ENCODE results near the gene GDPD5. TPM values are rescaled to one million over a fixed set of nuclear protein-coding genes. Genes with fewer than 3 reads are reported as not detected.

Gene GDPD5
- total RNA-seq, 6 donors from 2014 or later, result 5.7 to 34.6 (median 14.0) TPM

GRCh38 chr11:75557666-75558494 lies 32.1 kb upstream of the GDPD5 start:
- peaks cover 60 to 70% (median 66%) of the 10 kb centered on the region in 4 donors for H3K4me1 ChIP-seq
- H3K9me3 ChIP-seq, result no peaks in the 10 kb centered on the region
- ATAC-seq (ENCODE audit: low FRiP score in 2 of 2) (peak; percentile 52 to 67), DNase-seq (peak; percentile 74 to 78)
- H3K36me3 ChIP-seq, result no peaks in the 10 kb centered on the region
- H3K4me3 ChIP-seq, result peak overlapping the region in 1 of 4 donors; percentile 20
- H3K27ac ChIP-seq, result peak overlapping the region; percentile 87 to 100 (median 98)
- TF ChIP-seq EP300 (IDR thresholded peaks at IDR 0.05) (no peak), POLR2A (IDR thresholded peaks at IDR 0.05) (no peak), POLR2AphosphoS5 (IDR thresholded peaks at IDR 0.05) (peak; percentile 37 to 49)
- no peaks in the 10 kb centered on the region for H3K27me3 ChIP-seq
- 48 to 58% methylated on average over 13 to 17 of the region's 17 CpGs for WGBS, 2 donors

GRCh38 chr11:75556275-75556674 lies 30.5 kb upstream of the GDPD5 start:
- Histone ChIP-seq H3K36me3 (no peaks in the 10 kb centered on the region), H3K9me3 (no peaks in the 10 kb centered on the region), H3K27ac (peak overlapping the region in 1 of 4 donors; percentile 99), H3K27me3 (no peaks in the 10 kb centered on the region), H3K4me1 (peaks cover 55 to 62% (median 59%) of the 10 kb centered on the region in 4 donors), H3K4me3 (no peak overlapping the region)
- WGBS, 2 donors, result 81 to 83% methylated on average over 3 of the region's 3 CpGs
- TF ChIP-seq POLR2AphosphoS5 (IDR thresholded peaks at IDR 0.05), result no peak
- no peak for ATAC-seq (ENCODE audit: low FRiP score in 2 of 2)
- no peak for DNase-seq

GRCh38 chr11:75555079-75555811 lies 29.5 kb upstream of the GDPD5 start:
- peak in 1 of 2 donors; percentile 59 for DNase-seq
- no peak for ATAC-seq (ENCODE audit: low FRiP score in 2 of 2)
- H3K4me3 ChIP-seq, result no peak overlapping the region
- no peaks in the 10 kb centered on the region for H3K36me3 ChIP-seq
- no peak for TF ChIP-seq POLR2AphosphoS5 (IDR thresholded peaks at IDR 0.05)
- no peak for TF ChIP-seq EP300 (IDR thresholded peaks at IDR 0.05)
- no peak for TF ChIP-seq CTCF (IDR thresholded peaks at IDR 0.05)
- no peak for TF ChIP-seq POLR2A (IDR thresholded peaks at IDR 0.05)
- no peaks in the 10 kb centered on the region for H3K9me3 ChIP-seq
- peaks cover 44 to 53% (median 52%) of the 10 kb centered on the region in 4 donors for H3K4me1 ChIP-seq
- no peaks in the 10 kb centered on the region for H3K27me3 ChIP-seq
- peak overlapping the region; percentile 64 to 88 (median 80) for H3K27ac ChIP-seq
- 90 to 92% methylated on average over 12 of the region's 12 CpGs for WGBS, 2 donors

- DNase-seq, result peak; percentile 65 to 90
Observed at GRCh38 chr11:75554258-75555022, 28.7 kb upstream of the GDPD5 start.

More at GRCh38 chr11:75554258-75555022, 28.7 kb upstream of the GDPD5 start:
- H3K27me3 ChIP-seq, result no peaks in the 10 kb centered on the region
- WGBS, 2 donors, result 39% methylated on average over 8 to 20 of the region's 21 CpGs
- TF ChIP-seq EP300 (IDR thresholded peaks at IDR 0.05) (peak in 2 of 4 donors; percentile 12), POLR2AphosphoS5 (IDR thresholded peaks at IDR 0.05) (peak; percentile 65 to 84), POLR2A (IDR thresholded peaks at IDR 0.05) (peak in 1 of 4 donors; percentile 19), CTCF (IDR thresholded peaks at IDR 0.05) (no peak)
- H3K4me3 ChIP-seq, result no peak overlapping the region
- no peaks in the 10 kb centered on the region for H3K9me3 ChIP-seq
- peaks cover 40 to 45% (median 44%) of the 10 kb centered on the region in 4 donors for H3K4me1 ChIP-seq
- ATAC-seq (ENCODE audit: low FRiP score in 2 of 2), result peak; percentile 84 to 92
- peak overlapping the region; percentile 64 to 88 (median 80) for H3K27ac ChIP-seq
- H3K36me3 ChIP-seq, result no peaks in the 10 kb centered on the region
